DMS53 treated with DMSO at 0.1 percent for 48 hours (cell line): ENCODE data around the gene FAM163A.

Experiments used
- DNase-seq: peaks from one replicate; lab custom pipeline; 2025; ENCODE audit not compliant: unreplicated experiment; lab: John Stamatoyannopoulos, UW

FAM163A gene

DNA sequence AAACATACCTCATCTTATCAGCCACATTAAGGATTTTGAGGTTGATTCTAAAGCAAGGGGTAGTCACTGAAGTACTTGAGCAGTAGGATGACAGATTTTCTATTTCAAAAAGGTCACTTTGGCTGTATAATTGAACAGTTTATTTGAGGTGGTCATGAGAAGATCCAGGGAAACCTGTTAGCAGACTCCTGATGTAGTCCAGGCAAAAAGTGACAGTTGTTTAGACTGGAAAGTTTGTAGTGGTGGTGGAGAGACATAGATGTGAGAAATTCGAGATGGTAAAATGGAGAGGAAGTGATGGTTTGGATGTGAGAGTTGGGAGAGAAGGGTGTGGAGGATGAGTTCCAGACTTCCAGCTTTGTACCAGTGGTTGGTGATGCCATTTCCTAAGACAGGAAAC, 7.5 kb downstream of the FAM163A start:
- DNase-seq: no peak

DNA sequence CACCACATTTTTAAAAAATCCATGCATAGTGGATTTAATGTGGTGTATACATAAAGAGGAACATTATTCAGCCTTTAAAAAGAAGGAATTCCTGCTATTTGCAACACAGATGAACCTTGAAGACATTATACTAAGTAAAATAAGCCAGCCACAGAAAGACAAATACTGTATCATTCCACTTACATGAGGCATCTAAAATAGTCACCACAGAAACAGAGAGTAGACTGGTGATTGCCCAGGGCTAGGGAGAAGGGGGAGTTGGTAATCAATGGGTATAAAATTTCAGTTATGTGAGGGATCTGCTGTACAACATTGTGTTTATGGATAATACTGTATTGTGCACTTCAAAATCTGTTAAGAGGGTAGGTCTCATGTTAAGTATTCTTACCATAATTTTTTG, 10.0 kb downstream of the FAM163A start:
- DNase-seq: no peak

DNA sequence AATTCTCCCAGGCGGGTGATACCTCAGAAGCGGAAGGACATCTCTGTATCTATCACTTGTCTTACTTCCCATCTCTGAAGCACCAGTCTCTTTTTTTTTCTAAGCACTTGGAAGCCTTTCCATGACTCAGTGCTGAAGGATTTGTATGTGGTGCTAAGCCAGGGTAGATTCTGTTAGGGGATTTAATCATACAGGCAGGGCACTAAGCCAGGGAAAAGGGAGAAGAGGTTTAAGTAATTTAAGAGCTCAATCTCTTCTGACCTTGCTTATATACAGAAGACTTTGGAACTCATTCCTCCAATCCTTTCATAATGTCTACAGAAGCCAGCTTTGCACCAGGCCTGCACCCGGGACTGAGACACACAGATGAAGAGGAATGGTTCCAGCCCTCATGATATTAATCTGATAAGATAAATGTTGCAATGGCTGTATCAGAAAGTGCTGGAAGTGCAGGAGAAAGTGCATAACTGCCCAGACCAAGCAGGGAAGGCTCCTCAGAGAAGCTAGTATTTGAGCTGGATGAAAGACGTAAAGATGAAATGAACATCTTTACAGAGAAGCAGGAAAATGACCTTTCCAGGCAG, 11.0 kb downstream of the FAM163A start:
- no peak for DNase-seq

GRCh38 chr1:179757933-179758332, 14.8 kb downstream of the FAM163A start:
- no peak for DNase-seq

DNA sequence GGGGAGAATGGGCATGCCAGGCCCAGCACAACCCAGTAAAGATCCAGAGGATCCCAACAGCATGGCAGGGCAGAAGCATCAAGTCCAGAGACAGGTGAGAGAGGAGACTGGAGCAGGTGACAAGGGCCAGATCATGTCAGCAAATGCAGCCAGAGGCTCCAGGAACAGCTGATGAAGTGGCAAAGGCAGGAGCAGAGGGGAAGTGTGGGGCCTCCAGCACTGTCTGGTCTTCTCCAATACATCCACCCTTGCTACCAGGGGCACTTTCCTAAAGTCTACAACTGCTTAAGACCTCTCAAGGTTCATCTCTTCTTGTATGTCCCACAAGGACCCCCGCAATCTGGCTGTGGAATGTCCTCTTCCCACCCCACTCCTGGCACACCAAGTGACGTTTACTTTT, 17.4 kb downstream of the FAM163A start:
- DNase-seq: no peak

GRCh38 chr1:179761296-179761695, 18.2 kb downstream of the FAM163A start:
- DNase-seq: no peak

GRCh38 chr1:179761846-179762640, 19.0 kb downstream of the FAM163A start:
- DNase-seq: no peak

DNA sequence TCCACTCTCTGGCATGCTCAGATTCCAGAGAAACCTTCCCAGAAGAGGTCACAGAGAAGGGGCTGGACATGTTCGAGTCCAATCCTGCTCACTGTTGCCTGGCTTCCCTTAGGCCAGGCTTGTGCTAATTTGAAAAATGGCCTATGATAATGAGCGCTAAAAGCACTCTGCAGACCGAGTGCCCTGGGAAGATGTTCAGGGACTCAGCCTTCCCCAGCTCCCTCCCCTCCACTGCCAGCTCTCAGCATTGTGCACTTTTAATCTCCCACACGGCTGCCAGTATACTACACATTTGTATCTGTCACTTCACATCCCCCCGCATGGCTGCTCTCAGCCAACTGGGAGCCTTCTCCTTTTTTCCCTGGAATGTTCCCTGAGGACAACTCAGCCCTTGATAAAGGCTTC, 24.1 kb downstream of the FAM163A start:
- DNase-seq: no peak

DNA sequence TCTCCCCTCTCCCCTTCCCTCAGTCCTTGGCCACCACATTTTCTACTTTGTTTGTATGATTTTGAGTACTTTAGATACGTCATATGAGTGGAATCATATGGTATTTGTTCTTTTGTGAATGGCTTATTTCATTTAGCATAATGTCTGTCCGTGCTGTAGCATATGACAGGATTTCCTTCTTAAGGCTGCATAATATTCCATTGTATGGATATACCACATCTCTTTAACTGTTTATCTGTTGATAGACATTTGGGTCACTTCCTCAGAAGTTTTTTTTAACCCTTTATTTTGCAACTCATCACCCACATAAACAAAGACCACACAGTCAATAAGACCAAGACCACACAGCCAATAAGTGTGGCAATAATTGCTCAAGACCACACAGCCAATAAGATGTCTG, 24.9 kb downstream of the FAM163A start:
- no peak for DNase-seq

GRCh38 chr1:179770887-179771502, 27.9 kb downstream of the FAM163A start:
- DNase-seq: no peak

GRCh38 chr1:179773264-179773663, 30.2 kb downstream of the FAM163A start:
- no peak for DNase-seq

GRCh38 chr1:179774000-179774399, 30.9 kb downstream of the FAM163A start:
- DNase-seq: no peak

- DNase-seq: no peak
Measured at GRCh38 chr1:179774566-179774965, 31.5 kb downstream of the FAM163A start.

- DNase-seq: no peak
Measured at GRCh38 chr1:179775009-179775408, 31.9 kb downstream of the FAM163A start.

GRCh38 chr1:179776831-179777230, 33.7 kb downstream of the FAM163A start:
- no peak for DNase-seq

DNA sequence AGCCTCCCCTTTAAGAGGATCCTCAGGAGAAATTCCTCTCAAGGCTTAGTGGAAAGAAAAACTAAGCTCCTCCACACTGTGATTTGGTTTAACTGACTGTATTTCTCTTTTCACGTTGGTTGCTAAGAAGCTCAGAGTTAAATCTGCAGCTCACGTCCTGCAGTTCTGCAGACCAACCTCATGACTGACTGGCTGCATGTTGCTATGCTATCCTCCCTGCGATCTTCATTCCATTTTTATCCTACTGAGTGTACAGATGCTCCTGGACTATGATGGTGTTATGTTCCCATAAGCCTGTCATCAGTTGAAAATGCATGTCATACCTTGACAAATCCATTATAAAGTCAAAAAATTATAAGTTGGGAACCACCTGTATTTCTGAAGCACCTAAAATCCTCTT, 34.6 kb downstream of the FAM163A start:
- no peak for DNase-seq

- no peak for DNase-seq
Measured at GRCh38 chr1:179779645-179780272, 36.7 kb downstream of the FAM163A start.

GRCh38 chr1:179781962-179782361, 38.9 kb downstream of the FAM163A start:
- DNase-seq: no peak

- no peak for DNase-seq
Measured at GRCh38 chr1:179785031-179785431, 41.9 kb downstream of the FAM163A start.

GRCh38 chr1:179785728-179786127, 42.6 kb downstream of the FAM163A start:
- no peak for DNase-seq

DNA sequence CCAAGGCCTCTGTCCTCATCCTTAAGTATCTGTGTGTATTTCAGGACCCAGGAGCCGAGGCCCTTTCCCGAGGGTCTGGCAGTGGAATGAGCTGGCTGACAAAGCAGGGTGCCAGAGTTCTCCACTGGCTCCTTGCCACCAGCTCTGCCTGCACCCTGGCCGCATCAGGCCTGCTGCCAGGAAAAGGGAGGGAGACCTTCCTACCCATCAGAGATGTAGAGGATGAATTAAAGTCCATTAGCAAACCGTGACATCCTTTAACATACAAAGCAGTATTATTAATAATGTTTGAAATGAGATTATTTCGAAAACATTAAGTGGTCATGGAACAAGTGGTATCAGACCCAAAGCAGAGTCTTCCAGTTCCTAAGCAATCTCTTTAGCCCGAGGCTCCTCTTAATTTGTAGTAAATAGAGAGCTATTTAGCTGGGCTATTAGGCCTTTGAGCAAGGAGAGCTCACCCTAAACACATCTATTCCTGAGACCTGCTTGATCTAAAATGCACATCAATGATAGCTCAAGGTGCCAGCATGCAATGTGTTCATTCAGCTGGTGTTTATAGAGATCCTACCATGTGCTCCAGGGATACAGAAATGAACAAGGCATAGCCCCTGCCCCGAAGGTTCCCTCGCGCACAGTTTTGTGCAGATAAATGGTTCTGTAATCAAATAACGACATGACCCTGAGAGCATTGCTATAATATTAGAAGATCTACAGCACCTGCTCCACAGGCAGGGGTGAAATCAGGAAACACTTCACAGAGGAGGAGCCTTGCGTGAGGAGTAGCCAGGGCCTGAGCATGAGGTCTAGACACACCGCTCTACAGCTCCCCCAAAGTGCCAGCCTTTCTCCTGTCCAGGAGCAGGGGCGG, 44.0 kb downstream of the FAM163A start:
- no peak for DNase-seq
